ENCODE data around the gene CLCNKB.

Gene CLCNKB

DNA sequence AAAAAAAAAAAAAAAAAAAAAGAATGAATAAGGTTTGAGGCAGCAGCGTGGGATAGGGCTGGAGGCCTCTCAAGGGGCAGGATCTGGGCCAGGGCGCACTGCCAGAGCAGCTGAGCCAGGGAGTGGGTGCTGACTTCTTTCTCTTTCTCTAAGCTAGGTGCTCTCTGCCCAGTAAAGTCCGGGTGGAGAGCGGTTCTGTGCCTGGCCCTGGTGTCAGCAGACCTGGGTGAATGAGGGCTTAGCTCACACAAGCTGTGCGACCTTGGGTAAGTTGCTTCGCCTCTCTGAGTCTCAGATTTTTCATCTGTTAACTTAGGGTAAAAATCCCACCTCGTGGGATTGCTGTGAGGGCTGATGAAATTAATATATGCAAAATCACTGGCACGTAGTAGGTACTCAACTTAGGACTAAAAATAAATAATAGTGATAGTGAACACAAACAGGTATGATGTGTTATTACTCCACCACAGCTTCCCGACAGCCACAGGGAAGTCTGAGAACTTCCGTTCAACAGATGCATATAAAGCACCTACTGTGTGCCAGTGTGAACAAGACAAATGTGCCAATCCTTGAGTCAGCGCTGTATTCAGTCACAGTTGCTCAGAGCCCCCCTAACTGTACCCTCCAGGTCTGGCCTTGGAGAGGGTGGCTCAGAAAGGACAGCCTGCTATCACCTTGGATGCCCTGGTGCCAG, 31.9 kb downstream of the CLCNKB start:
- no peaks in the 10 kb centered on the region for H3K9me3 ChIP-seq (ENCODE audit: control insufficient read depth, low read length)
- peaks cover 22% of the 10 kb centered on the region for H3K4me1 ChIP-seq (ENCODE audit: control insufficient read depth, insufficient read depth, low read length)
- WGBS, 2 experiments: 91 to 93% methylated on average over 11 of the region's 11 CpGs
- no peak overlapping the region for H3K27ac ChIP-seq (ENCODE audit: insufficient read depth, low read depth, low read length, poor library complexity, severe bottlenecking)
- no peaks in the 10 kb centered on the region for H3K36me3 ChIP-seq (ENCODE audit: control insufficient read depth, insufficient read depth, low read length)
- H3K27me3 ChIP-seq (ENCODE audit: control insufficient read depth, insufficient read depth, low read length, poor library complexity, severe bottlenecking): peaks cover 42% of the 10 kb centered on the region
- H3K4me3 ChIP-seq (ENCODE audit: insufficient read depth, low read depth, low read length): no peak overlapping the region

- no peak overlapping the region for H3K27ac ChIP-seq (ENCODE audit: insufficient read depth, low read depth, low read length, poor library complexity, severe bottlenecking)
- H3K9me3 ChIP-seq (ENCODE audit: control insufficient read depth, low read length): no peaks in the 10 kb centered on the region
- no peak overlapping the region for H3K4me3 ChIP-seq (ENCODE audit: insufficient read depth, low read depth, low read length)
- WGBS, 2 experiments: 80% methylated on average over 14 of the region's 14 CpGs
- peaks cover 42% of the 10 kb centered on the region for H3K27me3 ChIP-seq (ENCODE audit: control insufficient read depth, insufficient read depth, low read length, poor library complexity, severe bottlenecking)
- peaks cover 22% of the 10 kb centered on the region for H3K4me1 ChIP-seq (ENCODE audit: control insufficient read depth, insufficient read depth, low read length)
- H3K36me3 ChIP-seq (ENCODE audit: control insufficient read depth, insufficient read depth, low read length): no peaks in the 10 kb centered on the region
Measured at GRCh38 chr1:16076031-16076864, 32.7 kb downstream of the CLCNKB start.

DNA sequence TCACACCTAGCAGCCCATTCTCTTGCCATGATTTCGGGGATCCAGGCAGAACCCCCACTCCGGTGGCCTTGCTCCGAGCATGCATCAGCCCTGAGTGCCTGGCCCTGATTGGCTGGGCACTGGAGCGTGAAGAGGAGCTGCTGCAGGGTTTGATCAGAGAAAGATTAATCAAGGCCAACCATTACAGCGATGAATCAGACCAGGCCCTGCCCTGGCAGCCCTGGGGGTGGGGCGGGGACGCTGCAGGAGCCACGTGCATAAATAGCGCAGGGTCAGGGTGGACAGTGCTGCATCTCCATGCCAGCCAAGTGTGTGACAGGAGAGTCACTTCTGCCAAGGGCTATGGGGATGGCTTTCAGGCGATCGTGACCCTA, 33.3 kb downstream of the CLCNKB start:
- no peak overlapping the region for H3K27ac ChIP-seq (ENCODE audit: insufficient read depth, low read depth, low read length, poor library complexity, severe bottlenecking)
- H3K36me3 ChIP-seq (ENCODE audit: control insufficient read depth, insufficient read depth, low read length): no peaks in the 10 kb centered on the region
- H3K9me3 ChIP-seq (ENCODE audit: control insufficient read depth, low read length): no peaks in the 10 kb centered on the region
- 88 to 91% methylated on average over 11 of the region's 11 CpGs for WGBS, 2 experiments
- H3K4me3 ChIP-seq (ENCODE audit: insufficient read depth, low read depth, low read length): no peak overlapping the region
- peaks cover 22% of the 10 kb centered on the region for H3K4me1 ChIP-seq (ENCODE audit: control insufficient read depth, insufficient read depth, low read length)
- peaks cover 41% of the 10 kb centered on the region for H3K27me3 ChIP-seq (ENCODE audit: control insufficient read depth, insufficient read depth, low read length, poor library complexity, severe bottlenecking)

DNA sequence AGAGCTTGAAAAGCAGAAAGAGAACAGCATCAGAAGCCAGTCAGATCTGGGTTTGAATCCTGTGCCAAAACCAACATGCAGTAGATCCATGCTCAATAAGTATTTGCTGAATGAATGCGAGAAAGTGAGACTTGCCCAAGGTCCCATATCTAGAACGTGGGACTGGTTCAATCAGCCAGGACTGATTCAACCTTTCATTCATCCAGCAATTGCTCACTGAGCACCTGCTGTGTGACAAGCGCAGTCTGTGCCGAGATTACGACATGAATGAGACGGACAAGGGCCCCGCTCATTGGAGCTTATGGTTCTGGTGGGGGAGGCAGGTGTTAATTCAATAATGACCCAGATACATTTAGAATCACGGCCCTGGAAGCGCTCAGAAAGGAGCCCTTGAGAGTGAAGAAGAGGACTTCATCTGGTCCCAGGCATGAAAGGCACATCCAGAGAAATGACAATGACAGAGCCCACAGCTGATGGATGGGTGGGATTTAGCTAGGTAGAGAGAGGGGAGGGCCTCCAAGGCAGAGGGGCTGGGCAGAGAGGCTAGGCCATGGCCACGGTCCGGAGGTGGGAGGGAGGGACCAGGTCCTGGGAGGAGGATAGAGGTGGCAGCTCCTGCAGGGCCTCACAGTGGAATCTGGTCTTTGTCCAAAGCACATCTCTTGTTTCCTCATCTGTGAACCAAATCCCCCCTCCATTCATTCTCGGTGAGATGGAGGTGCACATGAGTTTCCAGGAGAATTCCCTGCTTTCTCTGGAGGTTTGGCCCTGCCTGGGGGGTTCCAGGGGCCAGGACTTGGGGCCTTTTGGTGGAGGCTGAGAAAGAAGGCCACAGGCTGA, 34.0 kb downstream of the CLCNKB start:
- no peaks in the 10 kb centered on the region for H3K36me3 ChIP-seq (ENCODE audit: control insufficient read depth, insufficient read depth, low read length)
- peaks cover 16% of the 10 kb centered on the region for H3K4me1 ChIP-seq (ENCODE audit: control insufficient read depth, insufficient read depth, low read length)
- no peak overlapping the region for H3K27ac ChIP-seq (ENCODE audit: insufficient read depth, low read depth, low read length, poor library complexity, severe bottlenecking)
- no peaks in the 10 kb centered on the region for H3K9me3 ChIP-seq (ENCODE audit: control insufficient read depth, low read length)
- 84 to 86% methylated on average over 12 of the region's 12 CpGs for WGBS, 2 experiments
- peaks cover 33% of the 10 kb centered on the region for H3K27me3 ChIP-seq (ENCODE audit: control insufficient read depth, insufficient read depth, low read length, poor library complexity, severe bottlenecking)
- H3K4me3 ChIP-seq (ENCODE audit: insufficient read depth, low read depth, low read length): no peak overlapping the region

- H3K36me3 ChIP-seq (ENCODE audit: control insufficient read depth, insufficient read depth, low read length): no peaks in the 10 kb centered on the region
- H3K27ac ChIP-seq (ENCODE audit: insufficient read depth, low read depth, low read length, poor library complexity, severe bottlenecking): no peak overlapping the region
- no peaks in the 10 kb centered on the region for H3K9me3 ChIP-seq (ENCODE audit: control insufficient read depth, low read length)
- H3K4me3 ChIP-seq (ENCODE audit: insufficient read depth, low read depth, low read length): no peak overlapping the region
- 38 to 40% methylated on average over 10 of the region's 10 CpGs for WGBS, 2 experiments
- H3K4me1 ChIP-seq (ENCODE audit: control insufficient read depth, insufficient read depth, low read length): peaks cover 8% of the 10 kb centered on the region
- H3K27me3 ChIP-seq (ENCODE audit: control insufficient read depth, insufficient read depth, low read length, poor library complexity, severe bottlenecking): peaks cover 20% of the 10 kb centered on the region
Measured at GRCh38 chr1:16078925-16079656, 35.5 kb downstream of the CLCNKB start.

DNA sequence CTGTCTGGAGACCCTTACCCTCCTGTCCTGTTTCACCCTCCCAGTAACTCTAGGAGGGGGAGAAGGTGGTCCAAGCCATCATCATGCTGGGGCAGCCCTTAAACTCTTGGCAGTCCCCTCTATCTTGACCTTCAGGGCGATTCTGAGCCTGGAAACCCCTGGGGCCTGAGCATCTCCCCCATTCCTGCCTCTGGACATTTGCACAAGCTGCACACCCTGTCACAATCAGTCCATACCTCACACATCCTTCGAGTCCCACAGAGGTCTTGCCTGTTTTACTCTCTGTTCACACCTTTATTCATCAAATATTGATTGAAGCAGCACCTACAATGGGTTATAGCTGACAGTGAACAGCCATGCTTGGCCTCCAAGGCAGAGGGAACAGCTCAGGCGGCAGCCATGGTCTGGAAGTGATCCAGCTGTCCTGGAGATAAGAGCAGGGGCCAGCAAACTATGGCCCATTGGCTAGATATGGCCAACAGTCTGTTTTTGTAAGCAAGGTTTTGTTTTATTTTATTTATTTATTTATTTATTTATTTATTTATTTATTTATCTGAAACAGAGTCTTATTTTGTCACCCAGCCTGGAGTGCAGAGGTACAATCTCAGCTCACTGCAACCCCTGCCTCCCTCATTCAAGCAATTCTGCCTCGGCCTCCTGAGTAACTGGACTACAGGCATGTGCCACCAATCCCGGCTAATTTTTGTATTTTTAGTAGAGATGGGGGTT, 37.0 kb downstream of the CLCNKB start:
- Histone ChIP-seq H3K4me1 (ENCODE audit: control insufficient read depth, insufficient read depth, low read length) (peaks cover 4% of the 10 kb centered on the region), H3K36me3 (ENCODE audit: control insufficient read depth, insufficient read depth, low read length) (no peaks in the 10 kb centered on the region), H3K27ac (ENCODE audit: insufficient read depth, low read depth, low read length, poor library complexity, severe bottlenecking) (no peak overlapping the region), H3K4me3 (ENCODE audit: insufficient read depth, low read depth, low read length) (no peak overlapping the region), H3K9me3 (ENCODE audit: control insufficient read depth, low read length) (no peaks in the 10 kb centered on the region), H3K27me3 (ENCODE audit: control insufficient read depth, insufficient read depth, low read length, poor library complexity, severe bottlenecking) (peaks cover 5% of the 10 kb centered on the region)
- WGBS, 2 experiments: 88 to 93% methylated on average over 5 of the region's 5 CpGs

- Histone ChIP-seq H3K9me3 (ENCODE audit: control insufficient read depth, low read length) (no peaks in the 10 kb centered on the region), H3K27me3 (ENCODE audit: control insufficient read depth, insufficient read depth, low read length, poor library complexity, severe bottlenecking) (no peaks in the 10 kb centered on the region), H3K4me3 (ENCODE audit: insufficient read depth, low read depth, low read length) (no peak overlapping the region), H3K36me3 (ENCODE audit: control insufficient read depth, insufficient read depth, low read length) (no peaks in the 10 kb centered on the region), H3K4me1 (ENCODE audit: control insufficient read depth, insufficient read depth, low read length) (peaks cover 4% of the 10 kb centered on the region), H3K27ac (ENCODE audit: insufficient read depth, low read depth, low read length, poor library complexity, severe bottlenecking) (no peak overlapping the region)
- WGBS, 2 experiments: 88 to 93% methylated on average over 9 of the region's 9 CpGs
Measured at GRCh38 chr1:16081636-16082035, 38.1 kb downstream of the CLCNKB start.

- Histone ChIP-seq H3K9me3 (ENCODE audit: control insufficient read depth, low read length) (no peaks in the 10 kb centered on the region), H3K4me3 (ENCODE audit: insufficient read depth, low read depth, low read length) (no peak overlapping the region), H3K27me3 (ENCODE audit: control insufficient read depth, insufficient read depth, low read length, poor library complexity, severe bottlenecking) (no peaks in the 10 kb centered on the region), H3K27ac (ENCODE audit: insufficient read depth, low read depth, low read length, poor library complexity, severe bottlenecking) (no peak overlapping the region), H3K4me1 (ENCODE audit: control insufficient read depth, insufficient read depth, low read length) (peaks cover 4% of the 10 kb centered on the region), H3K36me3 (ENCODE audit: control insufficient read depth, insufficient read depth, low read length) (no peaks in the 10 kb centered on the region)
- 61 to 62% methylated on average over 9 of the region's 9 CpGs for WGBS, 2 experiments
Measured at GRCh38 chr1:16082283-16083038, 38.9 kb downstream of the CLCNKB start.

- Histone ChIP-seq H3K36me3 (ENCODE audit: control insufficient read depth, insufficient read depth, low read length) (no peaks in the 10 kb centered on the region), H3K27ac (ENCODE audit: insufficient read depth, low read depth, low read length, poor library complexity, severe bottlenecking) (no peak overlapping the region), H3K27me3 (ENCODE audit: control insufficient read depth, insufficient read depth, low read length, poor library complexity, severe bottlenecking) (no peaks in the 10 kb centered on the region), H3K9me3 (ENCODE audit: control insufficient read depth, low read length) (no peaks in the 10 kb centered on the region), H3K4me3 (ENCODE audit: insufficient read depth, low read depth, low read length) (no peak overlapping the region), H3K4me1 (ENCODE audit: control insufficient read depth, insufficient read depth, low read length) (peaks cover 13% of the 10 kb centered on the region)
- 70 to 82% methylated on average over 5 of the region's 5 CpGs for WGBS, 2 experiments
Measured at GRCh38 chr1:16083486-16083885, 39.9 kb downstream of the CLCNKB start.

Data from ectodermal cell (in vitro differentiated cells).